ENCODE data around the gene AP1AR.
A peak's percentile ranks its signal among the peaks of the same experiment; 100 is the strongest.

Gene AP1AR

DNA sequence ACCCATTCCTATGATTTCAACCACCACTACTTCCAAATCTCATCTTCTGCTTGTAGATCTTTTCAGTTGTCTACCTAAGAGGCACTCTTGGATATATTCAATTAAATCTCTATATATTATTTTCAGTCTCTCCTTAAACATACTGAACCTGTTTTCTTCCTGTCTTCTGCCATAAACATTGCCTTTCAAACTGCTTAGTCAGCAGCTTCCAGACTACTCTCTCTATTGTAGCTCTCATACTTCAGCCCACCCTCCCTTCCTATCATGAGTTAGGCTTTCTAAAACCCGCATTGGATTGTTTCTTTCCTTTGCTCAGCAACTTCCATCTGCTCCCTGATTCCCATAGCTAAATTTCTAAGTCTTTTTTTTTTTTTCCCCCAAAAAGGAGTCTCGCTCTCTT lies 4.5 kb downstream of the AP1AR start:
- Mint-ChIP-seq H3K27me3 (no peaks in the 10 kb centered on the region), H3K36me3 (ENCODE audit: insufficient read depth) (peaks cover 10% of the 10 kb centered on the region), H3K4me3 (no peak overlapping the region), H3K9me3 (no peaks in the 10 kb centered on the region), H3K27ac (ENCODE audit: low read depth) (peak overlapping the region; percentile 2), H3K4me1 (peaks cover 36% of the 10 kb centered on the region)
- DNase-seq (ENCODE audit: low spot score in 2 of 2) (no peak), ATAC-seq (replicated peaks; ENCODE audit: extremely low read depth, poor library complexity, severe bottlenecking) (no peak)

DNA sequence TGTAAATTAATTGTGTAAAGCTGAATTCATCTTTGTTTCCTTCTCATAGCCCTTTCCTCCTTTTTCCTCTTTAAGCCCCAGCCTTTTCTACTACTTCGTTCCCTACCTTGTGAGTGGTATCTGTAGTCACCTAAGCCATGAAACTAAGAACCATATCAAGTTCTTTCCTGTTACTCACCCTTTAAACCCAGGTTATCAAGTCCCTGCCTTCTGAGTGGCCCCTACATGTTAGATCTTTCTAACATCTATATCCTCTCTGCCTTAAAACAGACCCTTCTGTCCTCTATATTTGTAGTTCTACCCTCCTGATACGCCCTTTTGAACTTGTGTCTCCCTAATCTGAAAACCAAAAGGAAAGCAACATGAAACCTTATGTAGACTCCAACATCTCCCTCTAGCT lies 7.2 kb downstream of the AP1AR start:
- DNase-seq (ENCODE audit: low spot score in 2 of 2) (no peak), ATAC-seq (replicated peaks; ENCODE audit: extremely low read depth, poor library complexity, severe bottlenecking) (no peak)
- no peaks in the 10 kb centered on the region for H3K9me3 Mint-ChIP-seq
- H3K4me1 Mint-ChIP-seq, result peaks cover 26% of the 10 kb centered on the region
- peaks cover 3% of the 10 kb centered on the region for H3K36me3 Mint-ChIP-seq (ENCODE audit: insufficient read depth)
- no peaks in the 10 kb centered on the region for H3K27me3 Mint-ChIP-seq
- H3K27ac Mint-ChIP-seq (ENCODE audit: low read depth), result no peak overlapping the region
- no peak overlapping the region for H3K4me3 Mint-ChIP-seq

DNA sequence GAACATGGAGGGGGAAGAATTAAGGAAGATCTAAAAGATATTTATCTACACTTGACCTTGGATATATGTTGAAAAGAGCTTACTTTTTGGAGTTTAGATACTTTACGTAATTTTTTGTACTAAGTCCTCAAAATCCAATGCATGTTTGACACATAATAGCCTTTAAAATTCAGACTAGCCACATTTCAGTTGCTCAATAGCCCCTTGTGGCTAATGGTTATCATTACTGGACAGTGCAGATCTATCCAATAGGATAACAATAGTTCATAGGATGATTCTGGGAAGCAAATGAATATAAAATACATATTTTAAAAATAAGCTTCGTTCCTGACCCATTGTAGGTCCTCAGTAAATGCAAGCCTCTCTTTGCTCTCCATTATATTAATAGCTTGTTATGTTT lies 13.8 kb downstream of the AP1AR start:
- DNase-seq (ENCODE audit: low spot score in 2 of 2) (no peak), ATAC-seq (replicated peaks; ENCODE audit: extremely low read depth, poor library complexity, severe bottlenecking) (no peak)
- no peaks in the 10 kb centered on the region for H3K36me3 Mint-ChIP-seq (ENCODE audit: insufficient read depth)
- H3K27ac Mint-ChIP-seq (ENCODE audit: low read depth), result no peak overlapping the region
- peaks cover 8% of the 10 kb centered on the region for H3K4me1 Mint-ChIP-seq
- H3K4me3 Mint-ChIP-seq, result no peak overlapping the region
- H3K9me3 Mint-ChIP-seq, result no peaks in the 10 kb centered on the region
- H3K27me3 Mint-ChIP-seq, result no peaks in the 10 kb centered on the region

DNA sequence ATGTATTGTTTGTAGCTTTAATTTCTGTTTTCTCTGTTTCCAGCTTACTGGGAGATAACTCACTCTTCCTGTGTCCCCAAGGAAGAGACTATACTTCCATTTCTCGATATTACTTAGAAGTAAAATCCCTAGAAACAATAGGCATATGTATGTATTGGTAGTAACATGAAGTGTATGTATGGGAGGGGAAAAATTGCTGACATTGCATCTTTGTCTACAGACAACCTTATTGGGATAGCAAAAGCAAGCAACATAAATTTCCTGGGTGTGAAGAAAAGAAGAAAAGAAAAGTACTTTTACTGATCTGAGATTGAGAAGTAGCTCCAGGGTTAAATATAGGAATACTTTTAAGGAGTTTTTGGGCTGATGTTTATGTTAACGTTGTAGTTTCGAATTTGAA lies 15.4 kb downstream of the AP1AR start:
- Mint-ChIP-seq H3K9me3 (no peaks in the 10 kb centered on the region), H3K27ac (ENCODE audit: low read depth) (no peak overlapping the region), H3K4me3 (no peak overlapping the region), H3K36me3 (ENCODE audit: insufficient read depth) (no peaks in the 10 kb centered on the region), H3K4me1 (peaks cover 6% of the 10 kb centered on the region), H3K27me3 (no peaks in the 10 kb centered on the region)
- ATAC-seq (replicated peaks; ENCODE audit: extremely low read depth, poor library complexity, severe bottlenecking) (no peak), DNase-seq (ENCODE audit: low spot score in 2 of 2) (no peak)

DNA sequence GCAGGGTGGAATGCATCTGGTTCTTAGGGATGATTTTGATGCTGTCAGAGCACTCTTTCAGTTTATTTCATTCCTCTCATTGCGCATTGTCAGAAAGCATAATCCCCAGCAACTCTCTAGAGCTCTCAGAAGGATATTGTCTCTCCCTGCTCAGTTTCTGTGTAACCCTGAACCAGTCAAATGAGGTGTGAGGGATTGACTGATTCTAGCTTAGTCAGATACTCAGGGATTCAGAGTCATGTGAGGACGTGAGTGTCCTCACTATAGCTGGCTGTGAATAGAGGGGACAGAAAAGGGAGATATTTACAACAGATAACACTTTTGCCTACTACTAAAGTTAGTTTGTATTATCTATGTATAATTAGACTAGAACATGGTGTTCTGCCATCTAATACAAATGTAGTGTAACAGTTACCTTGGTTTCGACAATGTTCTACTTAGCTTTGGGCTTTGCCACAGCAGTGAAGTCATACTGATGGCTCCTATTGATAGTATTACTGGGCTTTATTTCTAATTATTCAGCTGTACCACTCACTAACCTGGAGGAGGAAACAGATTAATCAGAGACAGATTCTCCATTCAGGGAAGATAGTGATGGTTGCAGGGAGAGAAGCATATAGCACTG lies 19.5 kb downstream of the AP1AR start:
- Mint-ChIP-seq H3K27ac (ENCODE audit: low read depth) (no peak overlapping the region), H3K27me3 (no peaks in the 10 kb centered on the region), H3K4me3 (no peak overlapping the region), H3K36me3 (ENCODE audit: insufficient read depth) (peaks cover 2% of the 10 kb centered on the region), H3K9me3 (no peaks in the 10 kb centered on the region), H3K4me1 (no peaks in the 10 kb centered on the region)
- ATAC-seq (replicated peaks; ENCODE audit: extremely low read depth, poor library complexity, severe bottlenecking) (no peak), DNase-seq (ENCODE audit: low spot score in 2 of 2) (no peak)

DNA sequence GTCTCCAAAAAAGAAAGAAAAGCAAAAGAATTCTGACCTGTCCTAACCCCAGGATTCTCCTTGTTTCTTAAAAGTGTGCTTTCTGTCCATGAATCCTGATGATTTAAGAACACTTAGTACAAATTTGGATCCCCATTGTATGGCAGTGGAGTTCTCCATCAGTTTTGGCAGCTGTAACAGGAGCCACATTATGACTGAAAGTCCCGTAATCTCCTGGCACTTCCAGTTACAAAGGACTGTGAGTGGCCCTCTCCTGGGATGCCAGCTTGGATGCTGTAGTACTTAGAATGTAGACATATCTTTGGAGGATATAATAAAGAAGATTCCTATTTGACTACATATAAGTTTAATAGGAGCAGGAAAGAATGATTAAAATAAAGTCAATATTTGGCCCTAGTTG lies 20.6 kb downstream of the AP1AR start:
- ATAC-seq (replicated peaks; ENCODE audit: extremely low read depth, poor library complexity, severe bottlenecking) (no peak), DNase-seq (ENCODE audit: low spot score in 2 of 2) (no peak)
- no peak overlapping the region for H3K27ac Mint-ChIP-seq (ENCODE audit: low read depth)
- H3K27me3 Mint-ChIP-seq, result no peaks in the 10 kb centered on the region
- H3K4me3 Mint-ChIP-seq, result no peak overlapping the region
- H3K4me1 Mint-ChIP-seq, result no peaks in the 10 kb centered on the region
- peaks cover 2% of the 10 kb centered on the region for H3K36me3 Mint-ChIP-seq (ENCODE audit: insufficient read depth)
- no peaks in the 10 kb centered on the region for H3K9me3 Mint-ChIP-seq

DNA sequence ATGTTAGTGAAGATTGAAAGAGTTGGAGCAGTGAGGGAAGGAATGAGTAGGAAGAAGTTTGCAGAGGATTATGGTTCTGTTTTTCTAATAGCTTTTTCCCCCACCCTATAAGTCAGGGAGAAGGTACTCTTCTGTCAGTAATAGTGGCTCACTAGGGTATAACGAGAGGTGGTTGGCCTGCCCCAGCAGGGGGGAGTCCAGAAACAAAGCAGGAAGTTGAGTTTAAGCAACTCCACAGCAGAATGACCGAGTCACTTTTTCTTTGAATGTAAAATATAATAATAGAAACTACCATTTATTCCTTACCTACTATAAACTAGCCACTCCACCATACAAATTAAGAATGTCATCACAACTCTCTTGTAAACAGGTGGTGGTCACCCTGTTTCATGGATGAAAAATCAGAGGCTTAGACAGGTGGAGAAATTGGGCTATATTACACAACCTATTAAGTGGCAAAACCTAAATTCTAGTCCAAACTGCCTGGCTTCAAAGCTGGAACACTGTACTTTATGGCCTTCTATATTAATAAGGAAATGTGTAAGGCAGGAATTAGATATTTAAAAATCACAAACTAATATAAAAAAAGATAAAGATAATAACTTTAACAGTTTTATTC lies 21.9 kb downstream of the AP1AR start:
- no peaks in the 10 kb centered on the region for H3K27me3 Mint-ChIP-seq
- no peaks in the 10 kb centered on the region for H3K4me1 Mint-ChIP-seq
- no peak overlapping the region for H3K4me3 Mint-ChIP-seq
- H3K36me3 Mint-ChIP-seq (ENCODE audit: insufficient read depth), result peaks cover 2% of the 10 kb centered on the region
- H3K9me3 Mint-ChIP-seq, result no peaks in the 10 kb centered on the region
- ATAC-seq (replicated peaks; ENCODE audit: extremely low read depth, poor library complexity, severe bottlenecking) (no peak), DNase-seq (ENCODE audit: low spot score in 2 of 2) (no peak)
- no peak overlapping the region for H3K27ac Mint-ChIP-seq (ENCODE audit: low read depth)

DNA sequence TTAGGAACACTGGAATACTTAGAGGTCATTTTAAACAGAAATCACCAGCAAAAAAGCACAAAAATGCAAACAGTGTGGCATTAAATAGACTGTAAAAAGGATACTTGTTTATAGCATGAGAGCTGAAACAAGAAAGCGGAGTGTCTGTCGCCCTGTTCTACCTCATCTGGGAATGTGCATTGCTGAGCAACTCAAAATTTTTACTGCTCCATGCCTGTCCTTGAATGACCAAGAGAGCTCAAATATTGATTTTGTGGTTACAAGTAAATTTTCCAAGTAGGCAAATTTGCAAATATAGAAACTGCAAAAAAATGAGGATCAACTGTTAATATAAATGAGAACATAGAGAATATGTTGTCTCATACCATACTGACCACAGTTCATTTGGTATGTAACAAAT lies 25.5 kb downstream of the AP1AR start:
- H3K4me3 Mint-ChIP-seq, result no peak overlapping the region
- no peaks in the 10 kb centered on the region for H3K27me3 Mint-ChIP-seq
- H3K4me1 Mint-ChIP-seq, result no peaks in the 10 kb centered on the region
- peaks cover 5% of the 10 kb centered on the region for H3K36me3 Mint-ChIP-seq (ENCODE audit: insufficient read depth)
- H3K9me3 Mint-ChIP-seq, result no peaks in the 10 kb centered on the region
- DNase-seq (ENCODE audit: low spot score in 2 of 2) (no peak), ATAC-seq (replicated peaks; ENCODE audit: extremely low read depth, poor library complexity, severe bottlenecking) (no peak)
- no peak overlapping the region for H3K27ac Mint-ChIP-seq (ENCODE audit: low read depth)

DNA sequence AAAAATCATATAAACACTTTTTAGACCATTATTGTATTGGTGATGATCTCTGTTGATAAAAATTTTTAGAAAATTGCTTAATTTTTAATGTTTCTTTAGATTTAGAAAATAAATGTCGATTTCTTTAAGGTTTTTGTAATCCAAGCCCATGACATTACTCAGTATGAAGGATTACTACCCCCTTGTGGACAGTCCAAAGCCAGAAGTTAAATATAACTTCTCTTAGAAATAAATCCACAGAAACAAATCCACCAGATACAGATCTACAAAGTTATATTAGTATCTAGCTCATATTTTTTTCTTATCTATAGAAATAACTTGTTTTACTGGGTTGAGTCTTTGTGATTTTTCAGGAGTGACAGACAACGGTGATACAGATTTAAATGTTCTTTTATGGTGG lies 35.2 kb downstream of the AP1AR start:
- ATAC-seq (replicated peaks; ENCODE audit: extremely low read depth, poor library complexity, severe bottlenecking), result no peak
- no peak for DNase-seq (ENCODE audit: low spot score in 2 of 2)
- peaks cover 4% of the 10 kb centered on the region for H3K36me3 Mint-ChIP-seq (ENCODE audit: insufficient read depth)

DNA sequence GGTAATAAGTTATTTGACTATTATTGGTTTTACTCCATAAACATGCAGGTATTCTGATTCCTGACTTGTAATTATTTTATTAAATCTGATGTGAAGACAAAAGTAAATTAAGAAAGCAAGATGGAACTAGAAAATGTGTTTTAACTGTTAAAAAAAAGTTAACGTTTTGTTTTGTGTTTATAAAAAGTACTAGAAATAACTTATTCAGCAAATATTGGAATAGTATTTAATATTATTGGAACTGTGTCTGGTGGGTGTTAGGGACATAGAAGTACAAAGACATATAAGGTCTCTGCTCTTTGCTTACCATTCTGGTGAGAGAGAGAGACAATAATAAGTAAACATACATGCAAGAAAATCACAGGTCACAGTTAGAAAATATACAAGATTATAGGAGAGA lies 38.5 kb downstream of the AP1AR start:
- Mint-ChIP-seq H3K36me3 (ENCODE audit: insufficient read depth) (peaks cover 2% of the 10 kb centered on the region), H3K4me3 (no peak overlapping the region), H3K4me1 (peaks cover 29% of the 10 kb centered on the region), H3K27ac (ENCODE audit: low read depth) (no peak overlapping the region), H3K9me3 (no peaks in the 10 kb centered on the region), H3K27me3 (no peaks in the 10 kb centered on the region)
- no peak for ATAC-seq (replicated peaks; ENCODE audit: extremely low read depth, poor library complexity, severe bottlenecking)
- DNase-seq (ENCODE audit: low spot score in 2 of 2), result no peak

More for the DNA sequence above, 35.2 kb downstream of the AP1AR start:
- Mint-ChIP-seq H3K27ac (ENCODE audit: low read depth) (no peak overlapping the region), H3K27me3 (no peaks in the 10 kb centered on the region), H3K9me3 (no peaks in the 10 kb centered on the region), H3K4me3 (no peak overlapping the region), H3K4me1 (peaks cover 14% of the 10 kb centered on the region)

DNA sequence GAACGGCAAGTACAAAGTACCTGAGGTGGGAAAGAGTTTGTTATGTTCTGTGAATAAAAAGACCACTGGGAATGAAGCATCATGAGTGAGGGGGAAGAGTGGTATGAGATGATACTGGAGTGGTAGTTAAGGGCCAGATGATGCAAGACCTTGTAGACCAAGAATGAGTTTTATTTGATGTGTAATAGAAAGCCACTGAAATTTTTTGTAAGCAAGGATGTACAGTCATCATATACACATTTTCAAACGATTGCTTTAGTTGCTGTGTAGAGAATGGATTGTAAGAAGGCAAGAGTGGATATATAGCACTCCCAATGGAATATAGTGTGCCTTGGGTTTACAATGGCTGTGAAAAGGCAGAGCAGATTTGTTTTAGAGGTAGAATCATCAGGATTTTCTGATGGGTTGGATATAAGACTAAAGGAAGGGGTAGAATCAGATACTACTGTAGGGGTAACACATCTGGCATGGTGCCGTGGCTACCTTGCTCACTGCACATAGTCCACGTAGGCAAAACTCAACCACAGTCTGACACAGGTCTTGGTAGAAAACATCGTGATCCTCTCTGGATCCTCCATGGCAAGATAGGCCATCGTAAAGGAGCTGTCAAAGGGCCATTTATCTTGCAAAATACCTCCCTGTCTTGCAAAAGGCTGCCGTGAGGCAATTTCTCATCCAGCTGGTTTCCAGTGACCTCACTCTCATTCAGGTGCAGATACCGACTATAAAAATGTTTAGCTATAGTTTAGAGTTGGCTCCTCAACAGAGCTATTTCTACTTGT lies 39.2 kb downstream of the AP1AR start:
- DNase-seq (ENCODE audit: low spot score in 2 of 2) (no peak), ATAC-seq (replicated peaks; ENCODE audit: extremely low read depth, poor library complexity, severe bottlenecking) (no peak)
- Mint-ChIP-seq H3K27me3 (no peaks in the 10 kb centered on the region), H3K4me1 (peaks cover 30% of the 10 kb centered on the region), H3K4me3 (no peak overlapping the region), H3K27ac (ENCODE audit: low read depth) (no peak overlapping the region), H3K9me3 (no peaks in the 10 kb centered on the region), H3K36me3 (ENCODE audit: insufficient read depth) (peaks cover 5% of the 10 kb centered on the region)

DNA sequence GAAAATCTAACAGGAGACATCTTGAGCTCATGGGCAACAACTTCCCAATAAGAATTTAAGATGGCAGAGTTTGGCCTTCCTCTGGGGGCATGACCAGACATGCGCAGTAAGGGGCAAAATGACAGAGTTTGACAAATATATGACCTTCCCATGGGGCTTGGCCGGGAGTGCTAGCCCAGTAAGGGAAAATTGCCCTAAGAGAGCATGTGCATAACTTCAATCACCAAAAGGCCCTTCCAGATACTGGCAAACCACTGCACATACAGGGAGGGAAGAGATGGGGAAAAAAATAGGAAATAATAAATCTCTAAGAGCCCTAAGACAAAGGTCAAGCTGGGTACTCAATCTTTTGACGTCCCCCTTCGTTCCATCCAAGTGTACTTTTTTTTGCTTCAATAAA lies 40.7 kb downstream of the AP1AR start:
- no peak overlapping the region for H3K27ac Mint-ChIP-seq (ENCODE audit: low read depth)
- H3K36me3 Mint-ChIP-seq (ENCODE audit: insufficient read depth), result peaks cover 11% of the 10 kb centered on the region
- ATAC-seq (replicated peaks; ENCODE audit: extremely low read depth, poor library complexity, severe bottlenecking) (no peak), DNase-seq (ENCODE audit: low spot score in 2 of 2) (no peak)
- no peak overlapping the region for H3K4me3 Mint-ChIP-seq
- H3K9me3 Mint-ChIP-seq, result no peaks in the 10 kb centered on the region
- peaks cover 39% of the 10 kb centered on the region for H3K4me1 Mint-ChIP-seq
- H3K27me3 Mint-ChIP-seq, result no peaks in the 10 kb centered on the region

DNA sequence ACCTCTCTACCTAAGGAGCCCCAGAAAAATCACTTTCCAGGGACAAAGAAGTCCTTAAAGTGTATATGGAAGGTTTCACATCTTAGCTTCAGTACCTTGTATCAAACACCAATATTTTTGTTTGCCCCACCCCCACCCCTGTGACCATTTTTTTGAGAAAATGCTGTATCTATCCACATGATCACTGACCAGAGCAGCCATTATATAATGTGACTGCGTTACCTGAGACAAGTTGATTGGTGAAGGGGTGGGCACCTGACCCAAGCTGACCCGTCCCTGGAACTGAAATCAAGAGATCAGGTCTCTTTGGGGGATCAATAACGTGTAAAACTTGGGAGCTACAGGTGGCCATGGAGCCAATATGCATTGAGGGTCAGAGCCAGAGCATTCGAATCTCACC lies 43.4 kb downstream of the AP1AR start:
- no peak overlapping the region for H3K4me3 Mint-ChIP-seq
- ATAC-seq (replicated peaks; ENCODE audit: extremely low read depth, poor library complexity, severe bottlenecking) (no peak), DNase-seq (ENCODE audit: low spot score in 2 of 2) (no peak)
- H3K27me3 Mint-ChIP-seq, result no peaks in the 10 kb centered on the region
- peaks cover 17% of the 10 kb centered on the region for H3K36me3 Mint-ChIP-seq (ENCODE audit: insufficient read depth)
- peaks cover 65% of the 10 kb centered on the region for H3K4me1 Mint-ChIP-seq
- H3K9me3 Mint-ChIP-seq, result no peaks in the 10 kb centered on the region
- H3K27ac Mint-ChIP-seq (ENCODE audit: low read depth), result no peak overlapping the region
